ENCODE results near the gene INMT. TPM values are rescaled to one million over a fixed set of nuclear protein-coding genes. Genes with fewer than 3 reads are reported as not detected.

The INMT gene
- total and polyA plus RNA-seq, 2 of the 8 experiments (the other 6 are each of a cell fraction or from before 2014, with no cell fraction given) = 0.60 to 0.94 TPM

Other genes starting within 250 kb of the INMT start
- gene GGCT, start 247.3 kb upstream of the INMT start, total RNA-seq (2021; fragmentation: NEBNext Ultra II Directional; extraction: Animal tissue kit (Norgen Biotek cat#: 25700)) = 125 and 129 TPM in 2 replicates
- gene GGCT, start 247.3 kb upstream of the INMT start, polyA plus RNA-seq (2011; rRNA removed) = 47.7 and 50.0 TPM in 2 replicates
- gene GARS1, start 157.3 kb upstream of the INMT start, total RNA-seq (2021; fragmentation: NEBNext Ultra II Directional; extraction: Animal tissue kit (Norgen Biotek cat#: 25700)) = 247 and 270 TPM in 2 replicates
- 387 and 476 TPM in 2 replicates for gene GARS1, start 157.3 kb upstream of the INMT start, polyA plus RNA-seq (2011; rRNA removed)
- 0.19 and 0.37 TPM in 2 replicates for gene CRHR2, start 69.7 kb upstream of the INMT start, total RNA-seq (2021; fragmentation: NEBNext Ultra II Directional; extraction: Animal tissue kit (Norgen Biotek cat#: 25700))
- 0.99 and 1.3 TPM in 2 replicates for gene CRHR2, start 69.7 kb upstream of the INMT start, polyA plus RNA-seq (2011; rRNA removed)
- gene MINDY4, start 19.3 kb downstream of the INMT start, total RNA-seq (2021; fragmentation: NEBNext Ultra II Directional; extraction: Animal tissue kit (Norgen Biotek cat#: 25700)) = 3.6 and 3.8 TPM in 2 replicates
- 1.3 and 1.6 TPM in 2 replicates for gene MINDY4, start 19.3 kb downstream of the INMT start, polyA plus RNA-seq (2011; rRNA removed)
- gene AQP1, start 159.7 kb downstream of the INMT start, total RNA-seq (2021; fragmentation: NEBNext Ultra II Directional; extraction: Animal tissue kit (Norgen Biotek cat#: 25700)) = 0.17 and 0.19 TPM in 2 replicates
- 0.18 and 0.19 TPM in 2 replicates for gene AQP1, start 159.7 kb downstream of the INMT start, polyA plus RNA-seq (2011; rRNA removed)
- gene GHRHR, start 211.8 kb downstream of the INMT start, total RNA-seq (2021; fragmentation: NEBNext Ultra II Directional; extraction: Animal tissue kit (Norgen Biotek cat#: 25700)) = 6.1 and 6.5 TPM in 2 replicates
- 0.60 and 1.6 TPM in 2 replicates for gene GHRHR, start 211.8 kb downstream of the INMT start, polyA plus RNA-seq (2011; rRNA removed)